Middle frontal gyrus (tissue), 1 donor: ENCODE data around the gene CCM2.
A peak's percentile ranks its signal among the peaks of the same experiment; 100 is the strongest.

Experiments
- DNase-seq: peaks from one replicate; pipeline ENCODE4 v3.0.0-alpha.2; 2015; ENCODE audit warnings: low spot score; ENCODE audit errors: extremely low spot score

Gene CCM2

DNA sequence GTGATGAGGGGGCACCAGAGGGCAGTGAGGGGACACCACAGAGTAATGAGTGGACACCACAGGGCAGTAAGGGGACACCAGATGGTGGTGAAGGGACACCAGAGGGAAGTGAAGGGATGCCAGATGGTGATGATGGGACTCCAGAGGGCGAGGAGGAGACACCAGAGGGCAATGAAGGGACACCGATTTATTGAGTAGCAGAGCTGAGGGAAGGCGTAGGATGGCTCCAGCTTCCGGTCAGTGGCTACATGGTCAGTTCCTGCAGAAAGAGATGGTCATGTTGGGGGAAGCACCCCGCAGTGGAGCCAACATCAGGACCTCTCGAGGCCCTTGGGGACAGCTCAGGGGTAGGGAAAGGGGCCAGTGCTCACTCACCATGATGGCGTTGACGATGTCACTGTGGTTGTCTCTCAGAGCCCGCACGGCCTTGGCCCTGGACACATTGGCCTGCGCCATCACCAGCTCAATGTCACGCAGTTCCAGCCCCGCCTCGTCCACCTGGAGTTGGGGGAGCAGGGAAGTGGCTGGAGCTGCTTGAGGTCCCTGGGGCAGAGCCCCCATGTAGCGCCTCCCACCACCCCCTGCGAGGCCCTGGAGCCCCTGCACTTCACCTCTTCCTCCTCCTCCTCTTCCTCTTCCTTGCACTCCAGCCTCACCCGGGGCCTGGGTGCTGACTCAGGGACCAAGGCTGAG is 80.4 kb downstream of the CCM2 start:
- no peak for DNase-seq

DNA sequence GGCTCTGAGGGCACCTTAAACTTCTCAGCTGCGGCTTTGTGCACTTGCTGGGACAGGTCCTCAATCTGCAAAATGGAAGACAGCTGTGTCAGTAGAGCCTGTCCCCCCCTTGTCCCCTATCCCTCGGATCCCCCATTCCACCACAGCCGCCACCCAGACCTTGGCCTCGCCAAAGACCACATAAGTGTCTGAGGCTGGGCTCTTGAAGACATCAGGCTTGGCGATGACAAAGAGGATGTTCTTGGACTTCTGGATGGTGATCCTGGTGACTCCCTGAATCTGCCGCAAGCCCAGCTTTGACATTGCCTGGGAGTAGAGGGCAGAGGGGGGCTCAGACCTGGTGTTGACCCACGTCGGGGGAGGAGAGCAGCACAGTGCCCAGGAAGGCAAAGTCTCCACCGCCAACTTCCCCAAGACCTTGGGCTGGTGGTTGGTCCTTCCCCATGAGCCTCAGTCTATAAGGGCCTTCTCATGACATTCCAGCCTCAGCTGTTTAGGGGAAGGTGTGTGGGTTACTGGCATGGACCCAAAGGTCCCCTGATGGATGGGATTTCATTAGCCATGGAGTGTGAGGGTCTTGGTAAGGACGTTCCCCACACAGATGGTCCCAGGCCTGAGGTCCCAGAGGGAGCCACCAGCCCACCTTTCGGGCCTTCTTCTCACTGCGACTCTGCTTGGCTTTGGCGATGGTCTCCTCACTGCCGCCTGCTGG is 81.1 kb downstream of the CCM2 start:
- no peak for DNase-seq

DNA sequence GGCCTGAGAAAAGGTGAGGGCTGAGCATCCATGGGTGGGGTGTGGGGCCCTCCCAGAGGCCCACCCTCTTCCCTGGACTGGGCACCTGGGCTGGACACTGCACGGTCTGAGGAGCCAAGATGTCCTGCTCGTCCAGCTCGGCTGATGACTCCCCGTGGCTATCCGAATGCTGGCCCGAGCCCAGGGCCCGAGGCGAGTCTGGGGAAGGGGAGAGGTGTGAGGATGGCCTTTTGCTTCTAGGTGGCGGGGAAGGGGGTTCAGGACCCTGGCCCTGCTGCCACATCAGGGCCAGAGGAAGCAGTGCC is 81.6 kb downstream of the CCM2 start:
- no peak for DNase-seq

DNA sequence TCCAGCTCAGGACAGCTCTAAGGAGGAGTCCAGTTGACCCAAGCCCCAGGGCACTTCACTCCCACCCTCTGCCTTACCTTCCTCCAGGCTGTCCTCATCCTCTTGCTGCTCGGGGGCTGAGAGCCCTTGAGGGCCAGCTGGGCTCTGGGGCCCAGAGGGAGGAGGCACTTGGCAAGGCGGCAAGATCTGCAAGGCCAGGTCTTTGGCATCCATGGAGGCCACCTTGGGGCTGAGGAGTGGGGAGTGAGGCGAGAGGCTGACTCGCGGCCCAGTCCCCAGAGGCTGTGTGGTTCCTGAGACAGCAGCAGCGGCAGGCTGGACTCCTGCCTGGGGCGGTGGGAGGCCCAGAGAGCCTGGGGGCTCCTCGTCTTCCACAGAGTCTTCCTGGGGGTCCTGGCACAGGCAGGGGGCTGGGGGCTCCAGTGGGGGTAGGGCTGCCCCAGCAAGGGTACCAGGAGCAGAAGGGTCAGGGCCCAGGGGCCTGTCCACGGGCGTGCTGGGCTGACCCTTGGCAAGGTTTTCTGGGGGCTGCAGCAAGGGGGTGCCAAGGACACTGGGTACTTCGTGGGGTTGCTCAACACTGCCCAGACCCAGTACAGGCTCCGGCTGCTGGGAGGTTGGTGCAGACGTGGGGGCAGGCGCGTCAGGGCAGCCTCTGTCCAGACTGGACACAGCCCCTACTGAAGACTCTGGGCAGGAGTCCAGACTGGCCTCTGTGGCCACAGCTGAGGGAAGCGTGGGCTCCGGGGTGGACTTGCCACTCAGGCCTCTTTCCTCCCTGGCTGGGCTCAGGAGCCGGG is 82.2 kb downstream of the CCM2 start:
- DNase-seq = peak; percentile 15

DNA sequence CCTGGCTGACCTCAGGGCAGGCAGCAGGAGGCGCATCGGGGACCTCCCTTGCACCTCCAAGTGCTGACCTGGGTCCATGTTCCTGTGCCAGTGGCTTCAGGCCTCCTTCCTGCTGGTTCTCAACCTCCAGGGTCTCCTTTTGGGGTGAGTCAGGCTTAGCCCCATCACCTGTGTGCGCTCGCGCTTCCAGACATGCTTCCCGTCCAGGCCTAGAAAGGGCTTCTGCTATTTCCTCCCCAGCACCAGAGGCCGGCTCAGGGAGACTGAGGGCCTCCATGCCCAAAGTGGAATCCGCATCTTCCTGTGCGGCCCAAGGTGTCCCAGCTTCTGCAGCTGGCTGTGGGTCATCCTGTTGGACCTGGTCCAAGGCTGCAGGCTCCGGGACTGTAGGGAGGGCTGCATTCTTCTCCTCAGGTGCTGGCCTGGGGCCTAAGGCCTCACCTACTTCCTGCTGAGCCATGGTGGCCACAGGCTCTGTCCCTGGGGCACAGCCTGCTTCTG is 82.9 kb downstream of the CCM2 start:
- DNase-seq = no peak

DNA sequence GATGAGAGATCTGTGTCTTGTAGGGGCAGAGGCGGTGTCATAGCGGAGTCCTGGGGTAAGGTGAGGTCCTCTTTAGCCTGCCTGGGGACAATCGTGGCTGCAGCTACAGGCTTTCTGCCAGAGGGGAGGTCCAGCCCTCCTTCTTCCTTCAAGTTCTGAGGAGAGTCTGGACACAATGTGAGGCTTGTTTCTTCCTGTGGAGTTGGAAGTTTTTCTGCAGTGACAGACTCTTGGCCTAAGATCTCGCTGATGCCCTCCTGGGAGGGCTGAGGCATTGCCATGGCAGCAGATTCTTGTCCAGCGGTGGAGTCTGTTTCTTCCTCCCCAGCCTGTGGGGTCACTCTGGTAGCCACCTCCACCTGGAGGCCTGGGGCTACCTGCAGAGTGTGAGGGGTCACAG is 84.3 kb downstream of the CCM2 start:
- no peak for DNase-seq

DNA sequence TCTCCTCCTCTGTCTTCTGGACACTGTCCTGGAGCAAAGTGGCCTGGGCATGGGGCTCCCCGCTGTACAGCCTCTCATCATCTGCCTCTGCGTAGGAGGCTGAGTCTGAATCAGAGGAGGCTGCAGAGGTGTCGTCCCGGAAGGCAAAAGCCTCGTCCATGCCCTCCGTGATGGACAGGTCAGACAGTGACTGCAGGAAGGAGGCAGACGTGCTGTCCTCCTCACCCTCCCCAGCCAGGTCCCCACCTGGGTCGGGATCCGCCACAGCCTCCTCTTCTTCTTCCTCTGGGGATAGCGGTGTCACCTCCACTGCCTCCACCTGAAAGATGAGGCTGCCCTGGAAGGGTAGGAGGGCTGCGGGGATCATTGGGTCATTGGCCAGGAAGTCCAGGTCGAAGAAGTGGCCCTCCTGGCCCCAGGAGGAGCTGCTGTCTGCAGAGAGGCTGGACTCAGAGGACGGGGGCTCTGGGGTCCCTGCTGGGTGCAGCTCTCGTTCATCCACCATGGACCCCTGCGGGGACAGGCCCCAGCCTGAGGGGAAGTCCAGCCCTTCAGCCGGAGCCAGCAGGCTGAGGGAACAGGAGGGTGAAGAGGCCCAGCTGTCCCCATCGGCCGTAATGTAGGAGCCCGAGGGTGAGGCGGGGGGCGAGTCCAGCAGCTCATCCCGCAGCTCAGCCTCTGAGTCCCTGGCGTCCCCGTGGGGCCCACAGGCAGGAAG is 85.1 kb downstream of the CCM2 start:
- DNase-seq = no peak

DNA sequence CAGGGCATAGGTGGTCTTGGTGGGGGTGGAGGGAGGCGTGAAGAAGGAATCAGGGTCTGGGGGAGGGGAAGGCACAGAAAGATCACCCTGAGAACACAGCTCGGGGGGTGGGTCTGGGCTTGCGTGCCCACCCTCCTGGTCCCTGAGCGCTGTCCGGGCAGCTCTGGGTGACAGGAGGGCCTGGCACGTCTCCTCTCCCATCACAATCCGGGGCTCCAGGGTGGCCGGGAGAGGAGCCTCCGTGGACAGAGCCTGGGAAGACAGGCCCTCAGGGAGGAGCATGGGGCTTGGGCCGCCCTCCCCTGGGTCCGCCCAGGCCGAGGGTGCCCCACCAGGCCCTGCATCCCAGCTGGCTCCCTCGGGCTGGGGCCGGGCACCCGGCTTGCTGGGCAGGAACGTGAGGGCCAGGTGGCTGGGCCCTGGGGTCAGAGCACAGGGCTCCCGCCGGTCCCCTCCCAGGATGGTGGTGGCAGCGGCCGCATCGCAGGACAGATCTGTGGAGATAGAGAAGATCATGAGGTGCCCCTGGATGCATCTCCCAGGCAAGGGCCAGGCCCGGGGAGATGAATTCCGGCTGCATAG is 85.7 kb downstream of the CCM2 start:
- DNase-seq = no peak

DNA sequence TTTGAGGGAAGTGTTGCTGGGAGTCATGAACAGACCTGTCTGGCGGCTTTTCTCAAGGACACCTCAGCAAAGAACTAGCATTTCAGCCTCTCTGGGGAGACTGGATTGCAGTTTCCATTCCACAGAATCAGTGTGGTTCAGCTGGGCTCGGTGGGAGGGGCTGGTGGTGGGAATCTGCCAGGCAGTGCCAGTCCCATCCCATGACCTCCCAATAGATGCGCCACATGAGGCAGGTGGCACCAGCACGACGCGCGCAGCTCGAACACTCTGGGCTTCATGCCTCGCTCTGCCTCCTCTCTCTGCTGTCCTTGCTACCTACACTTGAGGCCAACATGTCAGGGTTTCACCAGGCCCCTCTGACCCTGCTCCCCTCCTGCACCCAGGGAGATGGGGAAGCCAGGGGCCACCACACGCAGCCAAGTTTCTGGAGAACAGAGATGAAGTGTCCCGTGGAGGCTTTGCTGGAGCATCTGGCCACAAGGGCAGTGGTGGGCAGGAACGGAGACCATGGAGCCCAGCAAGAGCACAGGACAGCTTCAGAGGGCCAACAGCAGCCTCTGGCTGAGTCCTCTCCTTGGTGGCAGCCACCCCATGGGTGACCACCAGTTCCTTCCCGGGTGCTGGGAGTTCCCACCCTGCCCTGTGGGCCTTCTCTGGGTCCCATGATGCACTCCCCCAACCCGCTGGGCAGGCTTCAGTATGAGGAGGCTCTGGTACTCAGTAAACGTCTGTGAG is 86.5 kb downstream of the CCM2 start:
- DNase-seq = no peak

DNA sequence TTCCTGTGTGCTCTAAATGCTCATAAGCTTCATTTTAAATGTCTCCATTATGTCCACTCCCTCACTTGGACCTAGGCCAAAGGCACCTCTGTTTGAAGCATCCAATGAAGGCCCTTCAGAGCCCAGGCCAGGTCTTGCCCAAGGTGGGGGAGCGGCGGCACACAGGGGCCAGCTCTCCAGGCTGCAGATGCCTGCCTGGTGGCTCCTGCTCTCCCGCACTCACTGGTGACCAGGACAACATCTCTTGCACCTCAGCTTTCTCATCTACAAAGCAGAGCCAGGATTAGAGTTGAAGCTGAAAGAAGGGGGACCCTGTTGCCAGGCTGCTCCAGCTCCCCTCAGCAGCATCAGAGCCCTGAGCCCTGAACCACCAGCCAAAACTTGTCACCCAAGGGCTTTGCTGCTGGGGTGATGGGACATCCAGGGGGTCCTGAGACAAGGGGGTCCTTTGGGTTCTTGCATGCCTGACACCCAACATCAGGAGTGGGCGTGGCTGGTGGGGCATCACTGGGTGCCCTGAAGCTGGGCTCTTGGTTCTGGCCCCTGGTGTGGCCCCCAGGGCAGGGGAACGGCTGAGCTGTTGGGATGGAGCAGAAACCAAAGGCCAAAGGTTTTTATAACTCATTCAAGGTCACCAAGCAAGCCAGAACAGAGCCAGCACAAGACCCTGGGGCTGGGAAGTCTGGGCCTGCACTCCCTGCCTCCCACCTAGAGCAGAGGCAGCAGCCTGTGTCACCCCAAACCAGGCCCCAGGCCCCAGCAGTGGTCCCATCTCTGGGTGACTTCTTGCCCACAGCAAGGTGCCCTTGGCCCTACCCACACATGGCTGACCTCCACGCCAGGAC is 87.5 kb downstream of the CCM2 start:
- DNase-seq = no peak

DNA sequence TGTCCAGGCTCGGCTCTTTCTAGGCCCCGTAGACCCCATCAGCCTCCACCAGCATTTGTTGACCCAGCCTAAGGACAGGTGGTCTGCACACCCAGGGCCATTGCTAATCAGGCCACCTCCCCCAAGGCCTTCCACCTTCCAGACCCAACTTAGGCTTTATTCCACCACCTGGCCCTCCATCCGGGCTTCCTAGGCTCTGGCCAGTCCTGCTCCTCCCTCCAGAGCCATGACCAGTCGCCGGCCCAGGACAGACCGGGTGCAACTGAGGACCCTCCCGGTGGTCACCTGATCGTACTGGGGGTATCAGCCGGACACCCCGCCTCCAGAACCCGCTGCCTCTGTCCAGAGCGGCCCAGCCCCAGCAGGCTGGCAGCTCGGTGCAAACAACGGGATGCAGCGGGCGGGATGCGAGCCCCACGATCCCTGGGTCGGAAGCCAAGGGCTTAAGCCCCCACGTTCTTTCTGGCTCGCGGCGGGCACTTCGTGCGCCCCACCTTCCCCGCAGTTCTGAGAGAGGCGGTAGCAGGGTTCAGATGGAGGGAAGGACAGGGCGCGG is 88.2 kb downstream of the CCM2 start:
- no peak for DNase-seq

DNA sequence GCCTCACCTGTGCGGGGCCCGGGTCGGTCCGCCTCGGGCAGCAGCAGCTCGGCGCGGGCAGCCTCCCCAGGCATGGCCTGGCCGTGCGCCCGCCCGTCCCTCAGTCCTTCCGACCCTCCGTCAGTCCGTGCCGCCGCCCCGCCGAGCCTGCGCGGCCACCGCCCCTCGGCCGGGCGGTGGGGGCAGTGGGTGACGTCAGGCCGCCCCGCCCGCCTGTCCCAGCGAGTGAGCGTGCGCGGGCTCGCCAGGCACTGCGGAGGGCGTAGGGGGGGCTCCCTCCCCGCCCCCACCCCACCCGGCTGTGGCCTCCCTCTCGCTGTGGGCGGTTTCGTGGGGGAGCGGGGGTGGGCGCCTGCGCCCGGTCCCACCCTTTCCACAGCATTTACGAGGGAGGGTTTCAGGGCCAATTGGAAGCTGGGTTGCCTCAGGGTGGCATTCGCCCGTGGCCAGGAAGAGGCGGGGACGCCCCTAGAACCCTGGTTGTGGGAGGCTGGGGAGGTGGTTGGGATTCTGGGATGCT is 88.9 kb downstream of the CCM2 start, which contains the start of gene NACAD:
NACAD (minus strand) TSS at position 149 of the 520 bp plus-strand sequence; CDS start at position 74, 75 bp downstream.
- DNase-seq = no peak

DNA sequence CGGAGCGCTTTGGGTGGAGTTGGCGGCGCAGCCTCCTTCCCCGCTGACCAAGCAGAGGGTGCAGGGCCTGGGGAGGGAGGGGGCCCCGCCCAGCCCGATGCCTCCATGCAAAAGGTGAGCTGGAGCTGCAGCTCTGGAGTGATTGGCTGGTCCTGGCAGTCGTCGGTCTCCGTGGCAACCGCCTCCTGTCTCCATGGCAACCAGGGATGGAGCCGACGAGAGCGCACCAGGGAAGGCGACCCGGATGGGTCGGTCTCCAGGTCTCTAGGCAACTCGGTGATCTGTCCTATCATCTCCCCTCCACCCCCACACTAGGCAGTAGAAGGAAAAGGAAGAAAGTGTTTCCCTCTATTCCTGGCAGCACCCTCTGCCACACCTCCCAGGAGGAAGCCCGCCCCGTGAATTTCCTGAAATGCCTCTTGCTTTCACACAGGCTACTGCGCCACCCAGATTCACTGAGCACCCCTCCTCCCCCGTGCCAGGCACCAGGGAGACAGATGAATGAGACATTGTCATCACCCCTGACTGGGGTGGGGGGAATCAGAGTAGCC is 89.4 kb downstream of the CCM2 start:
- DNase-seq = peak; percentile 92

DNA sequence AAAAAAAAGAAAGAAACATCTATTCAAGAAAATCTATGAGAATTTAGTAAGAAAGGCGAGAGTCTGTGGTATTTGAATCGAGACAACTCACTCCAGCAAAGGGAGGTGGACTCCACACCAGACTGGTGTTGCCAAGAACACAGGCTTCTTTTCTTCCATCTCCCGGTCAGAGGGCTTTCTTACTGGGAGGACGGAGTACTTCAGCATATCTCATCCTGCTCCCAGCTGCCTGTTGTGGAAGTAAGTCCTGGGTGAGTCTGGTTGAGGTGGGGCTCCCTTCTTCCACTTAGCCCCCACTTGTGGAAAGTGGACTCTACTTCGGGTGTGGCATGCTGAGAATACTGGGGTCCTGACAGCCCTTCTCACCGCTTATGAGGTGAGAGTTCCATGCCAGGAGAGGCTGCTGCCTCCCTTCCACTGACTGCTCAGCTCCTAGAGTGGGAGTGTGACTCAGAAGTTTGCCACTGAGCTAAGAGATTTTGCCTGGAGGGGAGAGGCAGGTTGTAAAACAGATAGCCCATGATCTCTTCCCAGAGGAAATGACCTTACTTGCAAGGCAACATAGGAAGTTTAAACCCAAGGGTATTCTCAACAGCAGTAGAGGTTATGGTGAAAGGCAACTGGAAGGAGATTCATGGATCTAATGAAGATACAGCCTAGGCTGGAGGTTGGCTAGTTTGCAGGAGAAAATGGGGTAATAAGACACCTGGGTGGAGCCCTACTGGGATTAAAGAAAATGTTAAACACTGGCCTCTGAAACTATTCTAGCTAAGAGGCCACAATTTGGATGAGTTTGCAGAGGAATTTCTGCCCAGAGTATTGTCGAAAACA is 92.3 kb downstream of the CCM2 start:
- no peak for DNase-seq

DNA sequence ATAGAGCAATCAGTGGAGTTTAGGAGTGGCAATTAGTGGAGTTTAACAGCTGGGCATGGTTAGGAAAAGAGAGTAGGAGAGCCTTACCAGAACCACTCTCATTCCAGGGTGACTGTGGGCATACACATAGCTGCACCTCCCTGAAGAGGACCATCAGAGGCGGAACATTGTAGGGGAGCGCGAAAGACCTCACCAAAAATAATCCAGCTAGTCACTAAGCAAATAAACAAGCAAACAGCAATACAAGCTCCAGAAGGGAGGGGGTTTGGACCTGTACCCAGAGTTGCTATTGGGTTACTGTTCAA is 92.9 kb downstream of the CCM2 start:
- DNase-seq = no peak

DNA sequence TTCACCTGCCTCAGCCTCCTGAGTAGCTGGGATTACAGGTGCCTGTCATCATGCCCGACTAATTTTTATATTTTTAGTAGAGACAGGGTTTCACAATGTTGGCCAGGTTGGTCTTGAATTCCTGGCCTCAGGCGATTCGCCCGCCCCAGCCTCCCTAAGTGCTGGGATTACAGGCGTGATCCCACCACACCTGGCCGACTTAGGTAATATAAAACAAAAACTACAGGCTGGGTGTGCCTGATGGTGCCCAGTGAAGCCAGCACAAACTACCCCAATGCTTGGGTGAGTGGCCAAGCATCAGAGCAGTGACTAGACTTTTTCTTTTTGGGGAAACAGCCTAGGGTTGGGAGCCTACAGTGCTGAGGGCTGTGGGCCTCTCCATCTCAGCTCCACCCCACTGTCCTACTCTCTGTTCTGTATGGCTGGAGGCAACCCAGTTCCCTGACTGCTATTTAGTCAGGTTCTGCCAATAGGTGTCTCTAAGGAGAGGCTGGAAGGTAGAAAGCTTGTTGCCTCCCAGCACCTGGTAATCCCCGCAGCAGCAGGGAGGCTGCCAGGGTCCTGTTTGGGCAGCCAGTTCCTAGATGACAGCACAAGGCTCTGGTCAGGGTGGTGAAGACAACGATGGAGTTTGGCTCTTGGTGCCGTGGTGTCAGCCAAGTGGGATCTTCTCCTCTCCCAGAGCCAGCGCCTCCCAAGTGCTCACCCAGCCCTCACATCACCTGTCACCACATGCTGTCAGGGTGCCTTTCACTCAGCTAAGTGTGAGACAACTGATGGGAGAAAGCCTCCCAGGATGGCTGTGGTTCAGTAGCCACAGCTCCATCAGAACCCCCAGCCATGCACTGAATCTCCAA is 99.2 kb downstream of the CCM2 start:
- DNase-seq = no peak
